G401 (cell line): ENCODE results near the gene PVR. TPM values are rescaled to one million over a fixed set of nuclear protein-coding genes. Genes with fewer than 3 reads are reported as not detected.
"Not testable (repeated sequence)": the region's sequence is repeated elsewhere in the genome, so short reads cannot be mapped to it uniquely, and the experiment has no call there.

Source experiments
- DNase-seq: peaks from one replicate; pipeline ENCODE4 v3.0.0-alpha.2; 2015; ENCODE audit warnings: low spot score
- in situ Hi-C: cut with HindIII; loops from 2 replicates; pipeline ENCODE4 v1.10.0; 2016; ENCODE audit warnings: low sequenced_read_pairs, mixed read lengths
- total RNA-seq: library from RNA; depleted of rRNA; stranded (reverse); fragments of >200 nt; shearing (Covaris generic); gene quantifications from 2 replicates; pipeline ENCODE4 v1.2.3, GENCODE V29; 2014

PVR gene
- total RNA-seq, 1 experiment from 2014 or later, result 43.1 TPM

DNA sequence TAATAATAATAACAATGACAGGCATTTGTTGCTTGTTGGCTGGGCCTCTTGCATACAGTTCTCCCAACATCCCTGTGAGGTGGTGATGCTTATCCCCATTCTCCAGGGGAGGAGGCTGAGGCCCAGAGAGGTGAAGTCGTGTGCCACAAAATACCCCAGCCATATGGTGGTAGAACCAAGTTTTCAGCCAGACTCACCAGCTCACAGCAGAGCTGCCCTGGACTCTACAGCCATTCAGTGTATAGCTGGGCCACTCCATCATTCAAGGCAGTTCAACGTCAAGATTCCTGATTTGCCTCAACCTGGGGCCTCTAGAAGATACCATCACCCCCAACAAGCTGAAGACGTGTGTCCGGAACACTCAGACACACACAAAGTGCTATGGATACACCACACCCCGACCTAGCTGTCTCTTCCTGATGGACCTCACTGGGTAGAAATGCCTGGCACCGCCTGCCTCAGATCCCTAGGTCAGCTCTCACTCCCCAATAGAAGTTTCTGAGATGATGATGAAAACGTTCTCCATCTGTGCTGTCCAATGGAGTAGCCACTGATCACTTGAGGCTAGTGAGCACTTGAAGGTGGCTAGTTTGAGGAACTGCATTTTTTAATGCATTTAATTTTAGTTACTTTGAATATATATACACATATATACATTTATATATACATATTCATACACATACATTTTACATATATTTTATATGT lies 23.3 kb downstream of the PVR start:
- in situ Hi-C loops, result no loop called here

DNA sequence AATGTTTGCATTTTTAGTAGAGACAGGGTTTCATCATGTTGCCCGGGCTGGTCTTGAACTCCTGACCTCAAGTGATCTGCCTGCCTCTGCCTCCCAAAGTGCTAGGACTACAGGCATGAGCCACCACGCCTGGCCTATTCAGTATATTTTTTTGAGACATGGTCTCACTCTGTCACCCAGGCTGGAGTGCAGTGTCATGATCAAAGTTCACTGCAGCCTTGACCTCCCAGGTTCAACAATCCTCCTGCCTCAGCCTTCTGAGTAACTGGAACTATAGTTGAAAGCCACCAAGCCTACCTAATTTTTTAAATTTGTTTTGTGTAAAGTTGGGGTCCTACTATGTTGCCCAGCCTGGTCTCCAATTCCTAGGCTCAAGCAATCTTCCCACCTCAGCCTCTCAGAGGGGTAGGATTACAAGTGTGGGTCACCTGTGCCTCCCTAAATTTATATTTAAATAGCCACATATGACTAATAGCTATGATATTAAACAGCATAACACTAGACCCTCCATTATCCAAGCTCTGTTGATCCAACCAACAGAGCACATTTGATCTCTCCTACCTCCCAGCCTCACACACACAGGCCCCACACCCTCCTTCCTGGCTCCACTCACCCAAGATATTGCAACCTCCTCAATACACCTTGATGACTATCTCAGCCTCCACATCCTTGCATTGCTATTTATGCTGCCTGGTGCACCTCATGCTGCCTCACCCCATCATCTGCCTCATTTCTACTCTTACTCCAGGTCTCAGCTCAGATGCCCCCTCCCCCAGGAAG lies 25.5 kb downstream of the PVR start:
- in situ Hi-C loops, result no loop called here

More for the DNA sequence above, 23.3 kb downstream of the PVR start:
- no peak for DNase-seq

DNA sequence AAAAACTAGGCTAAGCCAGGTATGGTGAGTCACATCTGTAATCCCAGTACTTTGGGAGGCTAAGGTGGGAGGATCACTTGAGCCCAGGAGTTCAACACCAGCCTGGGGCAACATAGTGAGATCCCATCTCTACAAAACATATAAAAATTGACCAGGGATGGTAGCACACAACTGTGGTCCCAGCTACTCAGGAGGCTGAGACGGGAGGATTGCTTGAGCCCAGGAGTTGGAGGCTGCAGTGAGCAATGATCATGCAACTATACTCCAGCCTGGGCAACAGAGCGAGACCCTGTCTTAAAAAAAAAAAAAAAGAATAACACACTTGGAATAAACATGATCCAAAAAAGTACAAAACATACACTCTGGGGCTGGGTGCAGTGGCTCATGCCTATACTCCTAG lies 26.3 kb downstream of the PVR start:
- in situ Hi-C loops, DNase-seq: not testable (repeated sequence)

More for the DNA sequence above, 25.5 kb downstream of the PVR start:
- DNase-seq, result no peak

DNA sequence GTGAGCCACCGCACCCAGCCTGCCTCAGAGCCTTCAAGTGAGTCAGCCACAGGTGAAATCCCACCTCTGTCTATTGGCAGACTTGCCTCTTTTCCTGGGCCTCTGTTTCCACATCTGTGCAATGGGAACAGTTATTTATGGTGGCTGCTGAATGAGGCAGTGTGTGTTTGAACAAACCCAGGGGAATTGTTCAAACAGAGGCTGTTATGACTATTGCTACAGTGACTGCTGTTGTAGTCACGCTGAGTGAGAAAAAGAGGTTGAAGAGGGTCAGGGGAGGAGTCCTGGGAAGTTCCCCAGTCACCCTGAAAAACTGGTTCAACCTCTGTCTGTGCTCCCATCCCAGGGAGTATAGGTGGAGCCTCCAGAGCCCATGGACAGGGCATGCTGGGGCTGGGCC lies 27.7 kb downstream of the PVR start, which contains the start of gene CEACAM19:
CEACAM19 (plus strand) TSS at position 83 of the 400 bp plus-strand sequence. CDS start 450 bp downstream, outside the sequence.
- DNase-seq, result no peak
- in situ Hi-C loops, result no loop called here

DNA sequence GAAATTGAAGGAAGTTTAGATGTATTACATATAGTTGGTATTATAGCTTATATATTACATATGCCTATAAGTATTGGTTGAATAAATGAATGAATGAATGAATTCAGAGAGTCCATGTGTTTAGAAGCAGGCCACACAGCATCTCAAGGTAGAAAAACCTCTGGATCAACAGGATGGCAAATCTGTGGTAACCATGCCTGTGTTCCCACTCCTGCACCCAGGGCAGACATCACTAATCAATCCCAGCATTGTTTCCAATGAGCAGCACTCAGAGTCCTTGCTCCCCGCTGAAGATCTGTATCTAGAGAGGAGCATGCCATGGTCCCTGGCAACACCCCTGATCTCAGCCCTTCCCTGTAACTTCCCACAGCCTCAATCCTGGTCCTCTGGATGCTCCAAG lies 28.5 kb downstream of the PVR start:
- in situ Hi-C loops, result no loop called here
- no peak for DNase-seq

DNA sequence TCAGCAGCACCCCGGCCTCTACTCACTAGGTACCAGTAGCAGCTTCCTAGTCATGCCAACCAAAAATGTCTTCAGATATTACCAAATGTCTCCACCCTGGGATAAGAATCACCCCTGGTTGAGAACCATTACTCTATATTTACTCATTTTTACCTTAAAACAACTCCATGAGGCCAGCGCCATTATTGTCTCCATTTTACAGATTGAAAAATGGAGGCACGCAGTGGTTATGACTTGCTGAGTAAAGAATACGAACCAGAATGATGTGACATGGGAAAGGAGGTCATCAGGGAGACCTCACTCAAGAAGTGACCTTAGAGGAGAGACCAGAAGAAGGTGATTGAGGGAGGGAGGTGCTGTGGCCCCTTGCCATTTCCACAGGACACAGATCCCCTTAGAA lies 29.8 kb downstream of the PVR start:
- DNase-seq, result no peak
- in situ Hi-C loops, result no loop called here

DNA sequence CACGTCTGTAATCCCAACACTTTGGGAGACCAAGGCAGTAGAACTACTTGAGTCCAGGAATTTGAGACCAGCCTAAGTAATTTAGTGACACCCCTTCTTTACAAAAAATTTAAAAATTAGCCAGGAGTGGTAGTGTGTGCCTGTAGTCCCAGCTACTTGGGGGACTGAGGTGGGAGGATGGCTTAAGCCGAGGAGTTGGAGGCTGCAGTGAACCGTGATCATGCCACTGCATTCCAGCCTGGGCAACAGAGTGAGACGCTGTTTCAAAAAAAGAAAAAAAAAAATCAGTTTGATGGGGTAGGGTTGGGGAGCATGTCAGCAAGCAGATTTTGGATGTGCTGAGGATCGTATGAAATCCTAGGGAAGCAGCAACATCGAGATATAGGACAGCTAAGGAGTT lies 31.8 kb downstream of the PVR start:
- no peak for DNase-seq
- in situ Hi-C loops, result no loop called here

DNA sequence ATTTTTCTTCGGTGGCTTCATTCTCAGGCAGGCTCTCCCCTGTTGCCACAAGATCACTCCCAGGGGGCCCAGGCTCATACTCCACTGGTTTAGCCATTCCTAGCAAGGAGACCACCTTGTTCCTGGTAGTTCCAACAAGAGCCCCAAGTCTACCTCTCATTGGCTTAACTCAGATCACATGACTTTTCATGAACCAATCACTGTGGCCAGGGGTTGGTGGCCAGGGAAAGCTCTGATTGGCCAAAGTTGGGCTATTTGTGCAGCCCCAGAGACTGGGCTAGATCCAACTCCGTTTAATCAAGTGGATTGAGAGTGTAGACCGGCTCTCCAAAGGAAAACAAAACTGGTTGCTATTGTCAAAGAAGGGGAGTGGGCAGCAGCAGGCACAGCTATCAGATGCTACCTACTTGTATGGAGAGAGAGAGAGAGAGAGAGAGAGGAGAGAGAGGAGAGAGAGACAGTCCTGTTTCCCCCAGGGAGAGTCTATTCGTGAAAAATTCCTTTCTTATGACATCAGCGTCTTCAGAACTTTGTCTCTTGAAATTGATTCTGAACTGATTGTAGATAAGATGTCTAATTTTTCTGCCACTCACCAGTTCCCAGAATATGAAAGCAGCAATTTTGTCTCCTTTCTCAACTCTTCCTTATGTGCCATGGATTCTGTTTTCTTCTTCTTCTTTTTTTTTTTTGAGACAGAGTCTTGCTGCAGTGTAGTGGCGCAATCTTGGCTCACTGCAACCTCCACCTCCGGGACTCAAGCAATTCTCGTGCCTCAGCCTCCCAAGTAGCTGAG lies 33.5 kb downstream of the PVR start:
- in situ Hi-C loops, result no loop called here
- no peak for DNase-seq

DNA sequence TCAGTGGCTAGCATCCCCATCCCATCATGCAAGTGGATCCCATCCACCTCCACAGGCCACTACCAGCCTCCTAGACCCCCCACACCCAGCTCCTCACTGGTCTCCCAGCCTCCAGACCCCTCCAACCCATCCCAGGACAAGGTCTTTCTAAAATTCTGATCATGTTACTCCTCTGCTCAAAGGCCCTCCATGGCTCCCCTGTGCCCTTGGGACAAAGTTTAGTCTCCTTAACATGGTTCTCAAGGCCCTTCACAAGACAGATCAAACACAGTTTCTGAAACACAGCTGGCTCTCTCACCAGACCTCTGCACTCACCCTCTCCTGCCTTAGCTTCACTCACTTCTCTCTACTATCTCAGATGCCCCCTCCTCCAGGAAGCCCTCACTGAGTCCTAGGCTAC lies 36.8 kb downstream of the PVR start:
- in situ Hi-C loops, result no loop called here
- no peak for DNase-seq

DNA sequence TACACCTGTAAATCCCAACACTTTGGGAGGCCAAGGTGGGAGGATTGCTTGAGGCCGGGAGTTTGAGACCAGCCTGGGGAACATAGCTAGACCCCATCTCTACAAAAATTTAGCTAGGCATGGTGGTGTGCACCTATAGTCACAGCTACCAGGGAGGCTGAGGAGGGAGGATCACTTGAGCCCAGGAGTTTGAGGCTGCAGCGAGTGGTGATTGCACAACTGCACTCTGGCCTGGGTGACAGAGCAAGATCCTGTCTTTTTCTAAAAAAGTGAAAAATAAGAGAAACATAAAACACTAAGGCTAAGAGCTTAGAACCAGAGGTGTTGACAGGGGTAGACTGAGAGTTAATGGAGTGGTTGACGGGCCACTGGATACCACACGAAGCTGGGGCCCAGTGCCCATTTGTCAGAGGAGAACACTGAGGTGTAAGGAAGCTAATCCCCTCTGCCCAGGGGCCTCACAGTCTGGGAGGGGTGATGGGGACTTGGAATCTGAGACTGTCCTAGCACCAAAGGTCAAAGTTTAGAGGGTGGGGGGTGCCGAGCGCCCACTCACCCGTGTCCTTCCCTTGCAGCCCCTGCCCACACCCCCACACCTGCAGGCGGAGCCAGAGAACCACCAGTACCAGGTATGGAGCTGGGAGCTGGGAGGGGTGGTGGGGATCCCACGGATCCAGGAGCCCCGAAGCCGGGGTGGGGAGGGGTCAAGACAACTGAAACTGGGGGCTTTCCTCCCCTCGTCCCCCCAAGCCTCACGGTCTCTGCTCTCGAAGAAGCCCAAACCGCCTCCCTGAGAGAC lies 38.5 kb downstream of the PVR start:
- no peak for DNase-seq
- in situ Hi-C loops, result no loop called here

DNA sequence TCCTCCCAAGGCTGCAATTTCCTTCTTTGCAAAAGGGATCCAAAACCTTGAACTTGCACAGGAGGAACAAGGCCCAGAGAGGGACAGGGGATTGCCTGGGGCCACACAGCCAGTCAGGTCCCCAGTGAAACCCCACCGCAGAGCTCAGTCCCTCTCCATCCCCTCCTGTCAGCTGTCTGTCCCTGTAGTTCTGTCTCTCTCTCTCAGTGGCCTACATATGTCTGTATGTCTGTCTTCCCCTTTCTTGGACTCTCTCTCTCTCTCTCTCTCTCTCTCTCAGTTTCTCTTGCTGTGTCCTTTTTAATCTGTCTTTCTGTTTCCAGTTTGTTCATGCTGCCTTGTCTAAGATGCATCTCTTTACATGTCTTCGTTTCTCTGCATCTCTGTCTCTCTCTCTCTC lies 39.1 kb downstream of the PVR start:
- in situ Hi-C loops, result no loop called here
- DNase-seq, result no peak

DNA sequence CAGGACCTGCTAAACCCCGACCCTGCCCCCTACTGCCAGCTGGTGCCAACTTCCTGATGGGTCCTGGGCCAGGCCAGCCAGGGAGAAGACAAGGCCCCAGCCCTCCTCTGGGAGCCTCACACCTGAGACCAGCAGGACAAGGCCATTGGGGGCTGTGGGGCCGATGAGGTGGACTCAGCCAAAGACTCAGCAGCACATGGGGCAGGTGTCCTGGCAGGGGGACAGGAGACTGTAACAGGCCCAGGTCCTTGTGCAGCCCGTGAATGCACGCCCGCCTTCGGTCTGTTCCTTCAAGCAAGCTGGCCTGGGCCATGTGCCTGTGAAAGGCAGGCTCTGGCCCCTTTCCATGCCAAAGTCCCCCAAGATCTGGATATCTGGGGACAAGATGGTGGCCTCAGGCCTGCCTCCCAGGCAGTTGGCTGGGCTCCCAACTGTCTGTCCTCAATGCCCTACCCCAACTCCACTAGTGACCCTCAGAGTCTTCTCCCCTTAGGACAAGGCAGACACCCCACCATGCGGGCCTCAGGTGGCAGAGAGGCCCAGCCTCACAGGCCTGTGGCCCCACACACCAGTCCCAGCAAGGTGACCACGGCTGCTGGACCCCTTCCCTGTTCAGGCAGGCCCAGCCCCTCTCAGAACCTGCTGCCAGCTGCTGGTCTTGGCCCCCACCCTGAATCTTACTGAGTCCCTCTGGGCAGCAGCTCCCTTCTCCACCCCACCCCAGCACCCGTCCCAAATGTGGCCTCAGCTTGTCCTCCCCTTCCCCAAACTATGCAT lies 39.9 kb downstream of the PVR start:
- in situ Hi-C loops, result no loop called here
- DNase-seq, result no peak

DNA sequence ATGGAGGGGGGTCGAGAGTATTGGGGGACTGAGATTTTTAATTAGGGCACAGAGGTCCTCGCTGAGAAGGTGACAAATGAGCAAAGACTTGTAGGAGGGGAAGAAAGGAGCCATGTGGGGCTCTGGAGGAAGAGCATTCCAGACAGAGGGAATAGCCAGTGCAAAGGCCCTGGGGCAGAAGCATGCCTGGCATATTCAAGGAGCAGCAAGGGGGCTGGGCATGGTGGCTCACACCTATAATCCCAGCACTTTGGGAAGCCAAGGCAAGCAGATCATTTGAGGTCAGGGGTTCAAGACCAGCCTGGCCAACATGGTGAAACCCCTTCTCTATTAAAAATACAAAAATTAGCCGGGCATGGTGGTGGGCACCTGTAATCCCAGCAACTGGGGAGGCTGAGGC lies 40.7 kb downstream of the PVR start:
- not testable (repeated sequence) for DNase-seq

DNA sequence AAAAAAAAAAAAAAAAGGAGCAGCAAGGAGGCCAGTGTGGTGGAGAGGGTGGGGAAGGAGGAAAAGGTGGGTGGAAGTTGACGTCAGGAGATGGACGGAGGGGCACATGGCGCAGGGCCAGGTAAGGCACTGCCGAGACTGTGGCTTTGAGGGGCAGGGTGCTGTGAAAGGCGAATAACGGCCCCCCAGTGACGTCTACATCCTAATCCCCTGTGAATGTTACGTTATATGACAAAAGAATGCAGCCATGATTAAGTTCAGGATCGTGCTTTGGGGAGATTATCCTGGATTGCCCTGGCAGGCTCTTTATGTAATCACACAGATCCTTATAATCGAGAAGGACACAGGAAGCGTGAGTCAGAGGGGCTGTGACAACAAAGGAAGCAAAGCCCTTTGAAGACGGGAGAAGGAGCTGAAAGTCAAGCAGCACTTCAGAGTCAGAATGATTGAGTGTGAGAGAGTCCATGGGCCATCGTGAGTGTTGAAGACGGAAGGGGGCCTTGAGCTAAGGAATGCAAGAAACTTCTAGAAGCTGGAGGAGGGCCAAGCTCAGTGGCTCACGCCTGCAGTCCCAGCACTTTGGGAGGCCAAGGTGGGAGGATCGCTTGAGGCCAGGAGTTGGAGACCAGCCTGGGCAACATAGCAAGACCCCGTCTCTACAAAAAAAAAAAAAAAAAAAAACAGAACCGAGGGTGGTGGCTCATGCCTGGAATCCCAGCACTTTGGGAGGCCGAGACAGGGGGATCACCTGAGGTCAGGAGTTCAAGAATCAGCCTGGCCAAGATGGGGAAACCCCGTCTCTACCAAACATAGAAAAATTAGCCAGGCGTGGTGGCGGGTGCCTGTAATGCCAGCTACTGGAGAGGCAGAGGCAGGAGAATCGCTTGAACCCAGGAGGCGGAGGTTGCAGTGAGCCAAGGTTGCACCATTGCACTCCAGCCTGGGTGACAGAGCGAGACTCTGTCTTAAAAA lies 41.5 kb downstream of the PVR start:
- in situ Hi-C loops, result no loop called here
- no peak for DNase-seq

More for the DNA sequence above, 40.7 kb downstream of the PVR start:
- in situ Hi-C loops, result not testable (repeated sequence)

DNA sequence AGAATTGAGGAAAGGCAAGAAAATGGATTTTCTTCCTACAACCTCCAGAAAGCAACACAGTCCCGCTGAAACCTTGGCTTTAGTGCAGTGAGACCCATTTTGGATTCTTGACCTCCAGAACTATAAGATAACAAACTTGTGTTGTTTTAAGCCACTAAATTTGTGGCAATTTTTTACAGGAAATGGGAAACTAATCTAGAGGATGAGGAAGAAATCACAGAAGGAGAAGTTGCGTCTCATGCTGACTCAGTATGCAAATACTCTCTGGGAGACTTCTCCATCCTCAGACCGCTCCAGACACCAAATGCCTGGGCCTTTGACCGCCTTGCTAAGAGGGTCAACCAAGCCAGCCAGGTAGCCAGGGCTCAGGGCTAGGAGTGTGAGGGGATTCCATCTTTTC lies 42.2 kb downstream of the PVR start:
- in situ Hi-C loops, result no loop called here
- no peak for DNase-seq

DNA sequence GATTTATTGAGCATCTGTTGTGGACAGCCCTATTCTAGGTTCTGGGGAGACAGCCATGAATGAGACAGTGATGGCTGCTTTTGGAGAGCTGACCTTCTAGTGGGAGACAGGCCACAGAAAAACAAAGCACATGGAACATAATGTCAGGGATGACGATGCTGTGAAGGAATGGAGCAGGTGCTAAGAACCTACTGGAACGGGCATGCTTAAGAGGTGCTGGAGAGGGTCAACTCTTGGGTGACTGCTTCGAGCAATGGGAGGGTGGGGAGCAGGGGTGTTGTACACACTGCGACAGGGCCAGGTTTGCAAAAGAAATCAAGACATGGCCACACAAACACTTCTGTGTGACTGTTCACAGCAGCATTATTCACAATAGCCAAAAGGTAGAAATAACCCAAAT lies 43.2 kb downstream of the PVR start:
- in situ Hi-C loops, result no loop called here
- DNase-seq, result no peak

DNA sequence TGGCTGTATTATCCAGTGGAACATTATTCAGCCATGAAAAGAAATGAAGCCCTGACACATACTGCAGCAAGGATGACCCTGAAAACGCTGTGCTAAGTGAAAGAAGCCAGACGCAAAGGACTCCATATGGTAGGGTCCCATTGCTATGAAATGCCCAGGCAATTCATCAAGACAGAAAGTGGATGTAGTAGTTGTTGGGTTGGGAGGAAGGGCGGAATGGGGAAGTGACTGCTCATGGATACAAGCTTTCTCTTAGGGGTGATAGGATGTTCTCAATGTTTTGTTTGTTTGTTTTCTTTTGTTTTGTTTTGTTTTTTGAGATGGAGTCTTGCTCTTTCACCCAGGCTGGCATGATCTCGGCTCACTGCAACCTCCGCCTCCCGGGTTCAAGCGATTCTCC lies 44.2 kb downstream of the PVR start:
- no peak for DNase-seq
- in situ Hi-C loops, result no loop called here
